ENCODE data around the gene PDP2. TPM values are rescaled to one million over a fixed set of nuclear protein-coding genes. Genes with fewer than 3 reads are reported as not detected.
A peak's percentile ranks its signal among the peaks of the same experiment; 100 is the strongest.

PDP2 gene
- total RNA-seq, 4 donors from 2014 or later = 4.9 to 36.2 (median 11.5) TPM

- Histone ChIP-seq H3K27ac (peak overlapping the region; percentile 75 to 83 (median 82)), H3K9me3 (no peaks in the 10 kb centered on the region), H3K4me3 (no peak overlapping the region), H3K27me3 (no peaks in the 10 kb centered on the region), H3K4me1 (peaks cover 39 to 74% (median 51%) of the 10 kb centered on the region in 4 donors), H3K36me3 (no peaks in the 10 kb centered on the region)
- intact Hi-C loops (cut with DNase I; ENCODE audit: low total_unique reads) (no loop called here), in situ Hi-C loops (cut with MboI; ENCODE audit: low pct_ligation_motif_present in 1 of 4, low pct_unique_long_range_greater_than_20kb in 1 of 4, low sequenced_read_pairs in 3 of 4) (no loop called here)
- TF ChIP-seq POLR2AphosphoS5 (IDR thresholded peaks at IDR 0.05) (no peak), EP300 (IDR thresholded peaks at IDR 0.05; ENCODE audit: low read depth) (no peak), CTCF (IDR thresholded peaks at IDR 0.05) (no peak), POLR2A (IDR thresholded peaks at IDR 0.05) (no peak)
- no peak for DNase-seq
- 71% methylated on average over 14 of the region's 14 CpGs; no CpG with 5 or more reads in 1 of the 2 donors for WGBS, 2 donors (ENCODE audit: low coverage in 1 of 2)
These were observed 22.6 kb downstream of the PDP2 start for GRCh38 chr16:66902648-66903543.

GRCh38 chr16:66903544-66904427 lies 23.5 kb downstream of the PDP2 start:
- in situ Hi-C loops (cut with MboI; ENCODE audit: low pct_ligation_motif_present in 1 of 4, low pct_unique_long_range_greater_than_20kb in 1 of 4, low sequenced_read_pairs in 3 of 4) (no loop called here), intact Hi-C loops (cut with DNase I; ENCODE audit: low total_unique reads) (no loop called here)
- 75% methylated on average over 11 of the region's 11 CpGs; no CpG with 5 or more reads in 1 of the 2 donors for WGBS, 2 donors (ENCODE audit: low coverage in 1 of 2)
- no peaks in the 10 kb centered on the region for H3K9me3 ChIP-seq
- DNase-seq = no peak
- H3K36me3 ChIP-seq = no peaks in the 10 kb centered on the region
- no peaks in the 10 kb centered on the region for H3K27me3 ChIP-seq
- TF ChIP-seq EP300 (IDR thresholded peaks at IDR 0.05; ENCODE audit: low read depth) = no peak
- no peak for TF ChIP-seq POLR2A (IDR thresholded peaks at IDR 0.05)
- no peak for TF ChIP-seq POLR2AphosphoS5 (IDR thresholded peaks at IDR 0.05)
- no peak for TF ChIP-seq CTCF (IDR thresholded peaks at IDR 0.05)
- peak overlapping the region; percentile 73 to 83 (median 79) for H3K27ac ChIP-seq
- no peak overlapping the region for H3K4me3 ChIP-seq
- peaks cover 39 to 66% (median 47%) of the 10 kb centered on the region in 4 donors for H3K4me1 ChIP-seq

GRCh38 chr16:66904428-66904845 lies 24.1 kb downstream of the PDP2 start:
- no peaks in the 10 kb centered on the region for H3K9me3 ChIP-seq
- H3K4me3 ChIP-seq = no peak overlapping the region
- TF ChIP-seq EP300 (IDR thresholded peaks at IDR 0.05; ENCODE audit: low read depth) (no peak), POLR2AphosphoS5 (IDR thresholded peaks at IDR 0.05) (no peak), CTCF (IDR thresholded peaks at IDR 0.05) (no peak), POLR2A (IDR thresholded peaks at IDR 0.05) (no peak)
- intact Hi-C loops (cut with DNase I; ENCODE audit: low total_unique reads) (no loop called here), in situ Hi-C loops (cut with MboI; ENCODE audit: low pct_ligation_motif_present in 1 of 4, low pct_unique_long_range_greater_than_20kb in 1 of 4, low sequenced_read_pairs in 3 of 4) (no loop called here)
- no peaks in the 10 kb centered on the region for H3K36me3 ChIP-seq
- H3K27ac ChIP-seq = peak overlapping the region; percentile 73 to 83 (median 79)
- H3K4me1 ChIP-seq = peaks cover 37 to 61% (median 43%) of the 10 kb centered on the region in 4 donors
- no peaks in the 10 kb centered on the region for H3K27me3 ChIP-seq
- no peak for DNase-seq
- 88% methylated on average over 13 of the region's 13 CpGs; no CpG with 5 or more reads in 1 of the 2 donors for WGBS, 2 donors (ENCODE audit: low coverage in 1 of 2)

All from transverse colon (tissue), 4 donors.